HG03135 (cell line): ENCODE results near the gene ABO.
"Not testable (repeated sequence)": the region's sequence is repeated elsewhere in the genome, so short reads cannot be mapped to it uniquely, and the experiment has no call there.

Experiments
- ATAC-seq: cut with Tn5 transposase; IDR thresholded peaks from one replicate; pipeline ENCODE4 v1.9.1; 2021; ENCODE audit warnings: mild to moderate bottlenecking, moderate library complexity; ENCODE audit not compliant: unreplicated experiment

ABO gene

GRCh38 chr9:133246991-133247390 is 28.0 kb downstream of the ABO start:
- no peak for ATAC-seq

- no peak for ATAC-seq
Observed at GRCh38 chr9:133246562-133246961, 28.4 kb downstream of the ABO start.

- no peak for ATAC-seq
Observed at GRCh38 chr9:133242991-133243390, 32.0 kb downstream of the ABO start.

- ATAC-seq = no peak
Observed at GRCh38 chr9:133242241-133242640, 32.8 kb downstream of the ABO start.

- ATAC-seq = no peak
Observed at GRCh38 chr9:133239533-133240090, 35.4 kb downstream of the ABO start.

- no peak for ATAC-seq
Observed at GRCh38 chr9:133238851-133239532, 36.0 kb downstream of the ABO start.

GRCh38 chr9:133238272-133238850 is 36.6 kb downstream of the ABO start:
- no peak for ATAC-seq

- no peak for ATAC-seq
Observed at GRCh38 chr9:133237035-133237731, 37.8 kb downstream of the ABO start.

- not testable (repeated sequence) for ATAC-seq
Observed at GRCh38 chr9:133236291-133237034, 38.5 kb downstream of the ABO start.

GRCh38 chr9:133235549-133236222 is 39.3 kb downstream of the ABO start:
- no peak for ATAC-seq

- no peak for ATAC-seq
Observed at GRCh38 chr9:133234577-133235322, 40.3 kb downstream of the ABO start.

- no peak for ATAC-seq
Observed at GRCh38 chr9:133233681-133234432, 41.1 kb downstream of the ABO start.

GRCh38 chr9:133231934-133232568 is 43.0 kb downstream of the ABO start:
- not testable (repeated sequence) for ATAC-seq

GRCh38 chr9:133230514-133230913 is 44.5 kb downstream of the ABO start:
- ATAC-seq = not testable (repeated sequence)

- ATAC-seq = no peak
Observed at GRCh38 chr9:133230093-133230492, 44.9 kb downstream of the ABO start.

- not testable (repeated sequence) for ATAC-seq
Observed at GRCh38 chr9:133228474-133229193, 46.4 kb downstream of the ABO start.

- ATAC-seq = not testable (repeated sequence)
Observed at GRCh38 chr9:133227996-133228395, 47.0 kb downstream of the ABO start.

- ATAC-seq = no peak
Observed at GRCh38 chr9:133227242-133227860, 47.6 kb downstream of the ABO start.
